NT2/D1 (cell line): ENCODE results near the gene ADCY3.

Source experiments
- YY1 ChIP-seq: IDR thresholded peaks from 2 replicates; pipeline ENCODE4 v1.6.1; 2011; ENCODE audit not compliant: insufficient read length, insufficient read depth
- ZNF274 ChIP-seq: IDR thresholded peaks from 2 replicates; pipeline ENCODE4 v1.6.1; 2011; ENCODE audit warnings: mild to moderate bottlenecking, low read depth, low read length

- TF ChIP-seq YY1 (no peak), ZNF274 (no peak)
Observed at GRCh38 chr2:24926220-24926601, 6.2 kb upstream of the ADCY3 start.
